Urothelium cell line (cell line): Measurements from ENCODE around the gene SLC2A4RG.

Experiments used
- DNase-seq: peaks from one replicate; pipeline ENCODE4 v3.0.0; 2011; ENCODE audit warnings: low spot score, mixed read lengths
- FAIRE-seq: peaks from 2 replicates; lab custom pipeline; 2011; peaks lifted over from hg19 to GRCh38; lab: Jason Lieb, UNC

The SLC2A4RG gene

GRCh38 chr20:63699466-63700198, 39.9 kb upstream of the SLC2A4RG start:
- FAIRE-seq = no peak
- DNase-seq = no peak

GRCh38 chr20:63700199-63701050, 39.2 kb upstream of the SLC2A4RG start:
- DNase-seq (no peak), FAIRE-seq (no peak)

DNA sequence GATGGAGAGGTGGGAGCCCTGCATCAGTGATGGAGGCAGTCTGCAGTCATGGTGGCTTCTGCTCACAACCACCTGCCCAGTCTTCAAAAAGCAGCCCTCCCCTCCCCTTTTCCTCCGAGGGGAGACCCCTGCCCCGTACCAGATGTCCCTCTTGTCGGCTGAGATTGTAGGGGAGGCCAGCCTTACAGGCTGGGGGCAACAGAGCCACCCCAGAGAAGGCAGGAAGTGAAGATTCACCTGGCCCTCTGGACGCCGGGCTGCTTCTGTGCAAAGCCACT, 38.6 kb upstream of the SLC2A4RG start:
- DNase-seq = no peak
- no peak for FAIRE-seq

GRCh38 chr20:63701329-63702035, 38.1 kb upstream of the SLC2A4RG start:
- no peak for FAIRE-seq

GRCh38 chr20:63702036-63702665, 37.4 kb upstream of the SLC2A4RG start:
- FAIRE-seq = no peak
- no peak for DNase-seq

More at GRCh38 chr20:63701329-63702035, 38.1 kb upstream of the SLC2A4RG start:
- DNase-seq = no peak

GRCh38 chr20:63702751-63703470, 36.7 kb upstream of the SLC2A4RG start:
- DNase-seq (no peak), FAIRE-seq (no peak)

GRCh38 chr20:63703471-63703975, 36.1 kb upstream of the SLC2A4RG start:
- FAIRE-seq (no peak), DNase-seq (no peak)

DNA sequence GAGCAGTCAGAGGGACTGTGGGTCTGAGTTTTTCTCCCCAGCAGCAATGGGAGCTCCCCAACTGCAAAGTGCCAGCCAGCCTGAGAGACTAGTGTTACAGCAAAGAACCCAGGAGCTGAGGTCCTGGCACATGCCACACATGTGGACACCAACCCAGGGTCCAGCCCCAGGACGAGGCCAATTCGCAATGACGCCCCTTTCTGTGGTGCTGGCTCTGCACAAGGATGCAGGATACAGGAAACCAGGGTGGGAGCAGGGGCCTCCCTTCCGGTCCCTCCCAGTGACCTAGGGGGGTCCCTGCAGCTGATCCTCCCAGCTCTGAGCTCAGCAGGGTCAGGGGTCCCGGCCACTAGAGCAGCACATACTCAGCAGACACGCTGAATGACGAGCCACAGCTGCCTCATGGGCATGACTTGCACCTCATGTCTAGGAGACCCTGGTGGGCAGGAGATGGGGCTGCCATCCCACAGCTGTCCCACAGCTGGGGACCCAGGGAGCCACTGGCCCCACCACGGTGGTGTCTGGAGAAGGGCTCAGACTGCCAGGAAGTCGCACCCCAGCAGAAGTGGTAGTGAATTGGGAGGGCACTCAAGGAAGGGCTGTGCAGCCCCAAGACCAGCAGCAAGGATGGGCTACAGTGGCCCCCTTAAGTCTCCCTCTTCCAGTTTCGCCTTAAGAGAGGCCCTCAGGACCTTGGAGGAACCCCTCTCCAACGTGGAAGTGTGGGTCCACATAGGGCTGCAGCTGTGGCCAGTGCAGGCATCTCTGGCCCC, 35.4 kb upstream of the SLC2A4RG start:
- DNase-seq = no peak
- no peak for FAIRE-seq

- DNase-seq (no peak), FAIRE-seq (no peak)
These were observed 34.8 kb upstream of the SLC2A4RG start for GRCh38 chr20:63704749-63705117.

GRCh38 chr20:63705232-63706026, 34.1 kb upstream of the SLC2A4RG start:
- DNase-seq = no peak
- FAIRE-seq = no peak

DNA sequence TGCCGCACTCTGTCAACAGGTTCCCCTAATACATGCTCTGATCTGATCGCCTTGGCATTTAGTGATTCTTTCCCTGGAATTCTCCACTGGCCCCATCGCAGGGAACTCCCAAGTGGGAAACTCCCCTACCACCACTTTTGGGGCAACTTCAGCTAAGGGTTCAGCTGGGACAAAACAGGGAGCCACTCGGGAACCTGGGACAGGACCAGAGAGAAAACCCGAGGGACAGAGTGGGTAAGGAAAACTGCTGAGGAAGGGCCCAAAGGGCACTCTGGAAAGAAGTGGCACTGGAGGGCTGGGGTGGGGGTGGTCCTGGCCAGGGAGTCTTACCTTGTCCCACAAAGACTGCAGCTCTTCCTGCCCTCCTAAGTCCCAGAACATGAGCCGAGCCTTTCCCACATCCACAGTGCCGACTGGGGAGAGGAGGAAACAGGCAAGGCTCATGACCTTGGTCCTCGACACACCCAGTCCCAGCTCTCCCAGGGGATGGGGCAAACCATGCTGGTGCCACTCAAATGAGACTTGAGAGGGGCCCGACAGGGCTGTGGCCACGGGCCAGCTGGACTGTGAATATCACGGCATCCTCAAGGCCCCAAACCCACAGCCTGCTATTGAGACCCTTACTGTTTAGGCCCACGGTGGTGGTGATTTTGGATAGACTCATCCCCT, 33.4 kb upstream of the SLC2A4RG start:
- FAIRE-seq (no peak), DNase-seq (no peak)

DNA sequence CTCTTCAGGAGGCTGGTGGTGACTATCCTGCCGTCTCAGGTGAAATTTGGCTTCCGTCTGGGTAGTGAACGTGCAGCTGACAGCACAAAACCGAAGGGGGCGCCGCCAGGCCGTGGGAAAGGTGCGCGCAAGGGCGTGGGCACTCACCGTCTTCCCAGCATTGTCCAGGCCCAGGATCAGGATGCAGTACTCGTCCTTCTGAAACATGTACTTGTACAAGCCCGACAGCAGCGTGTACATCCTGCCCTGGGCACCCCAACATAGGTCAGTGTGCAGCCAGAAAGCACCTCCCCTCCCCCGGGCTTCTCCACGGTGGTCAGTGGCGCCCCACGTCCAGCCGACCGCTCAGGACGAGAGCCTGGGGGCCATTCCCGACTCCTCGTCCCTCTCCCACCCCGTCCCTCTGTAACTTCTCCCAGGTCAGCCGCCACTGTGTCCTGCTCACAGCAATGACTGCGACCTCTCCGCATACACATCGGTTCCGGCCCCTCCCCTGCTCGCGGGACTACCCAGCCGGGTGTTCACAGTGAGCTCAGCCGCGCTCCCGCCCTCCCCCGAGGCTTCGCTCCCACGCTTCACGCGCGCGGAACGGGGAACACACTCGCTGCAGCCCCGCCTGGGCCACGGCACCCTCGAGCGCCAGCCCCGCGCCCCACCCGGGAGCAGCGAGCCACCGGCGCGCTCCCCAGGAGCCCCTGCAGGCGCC, 32.6 kb upstream of the SLC2A4RG start:
- peak; percentile 21 for DNase-seq
- no peak for FAIRE-seq

DNA sequence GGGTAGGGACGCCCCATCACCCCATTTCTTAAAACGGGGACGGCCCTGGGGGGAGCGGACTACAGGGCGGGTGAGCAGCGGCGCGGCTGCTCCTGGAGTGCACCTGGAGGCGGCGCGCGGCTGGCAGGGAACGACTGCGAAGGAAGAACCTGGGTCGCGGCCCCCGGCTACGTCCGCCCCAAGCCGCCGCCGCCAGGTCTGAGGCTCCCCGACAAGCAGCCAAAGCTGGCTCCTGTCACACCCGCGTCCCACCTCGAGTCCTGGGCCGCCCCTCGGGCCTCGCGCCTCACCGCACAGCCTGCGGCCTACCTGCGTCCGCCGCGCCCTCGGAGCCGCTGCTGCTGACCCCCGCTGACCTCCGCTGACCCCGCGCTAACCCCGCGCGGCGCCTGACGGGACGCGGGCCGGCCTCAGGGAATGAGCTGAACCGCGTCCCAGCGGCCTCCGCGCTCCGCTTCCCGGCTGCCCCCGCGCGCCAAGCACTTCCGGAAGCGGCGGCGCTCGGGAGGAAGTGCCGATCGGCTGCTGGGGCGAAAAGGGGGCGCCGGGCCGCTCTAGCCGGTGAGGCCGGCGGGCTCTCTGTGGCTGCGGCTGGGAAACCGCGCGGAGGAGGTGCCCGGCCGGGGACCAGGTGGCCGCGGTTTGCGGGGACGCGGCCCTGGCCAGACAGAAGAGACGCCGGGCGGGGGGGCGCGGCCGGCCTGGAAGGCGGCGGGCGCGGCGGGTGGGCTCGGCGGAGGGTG, 31.8 kb upstream of the SLC2A4RG start, which contains the start of the genes ARFRP1 and ZGPAT:
Gene ARFRP1 (minus strand): TSS at position 419 of the 743 bp plus-strand sequence. CDS start 885 bp downstream, outside the sequence.
Gene ZGPAT (plus strand): TSS at position 482 of the 743 bp plus-strand sequence. CDS start 542 bp downstream, outside the sequence.
- peak; percentile 93 for DNase-seq
- FAIRE-seq = peak; percentile 40

GRCh38 chr20:63708301-63709148, 31.1 kb upstream of the SLC2A4RG start:
- FAIRE-seq = no peak
- DNase-seq = peak; percentile 6

GRCh38 chr20:63709149-63709527, 30.4 kb upstream of the SLC2A4RG start:
- no peak for FAIRE-seq
- DNase-seq = no peak
